H1 (cell line): ENCODE data around the gene ANXA4. TPM values are rescaled to one million over a fixed set of nuclear protein-coding genes. Genes with fewer than 3 reads are reported as not detected.

Source experiments
- CHD7 ChIP-seq: fragments of 300-600 bp; sonication (generic); IDR thresholded peaks from 2 replicates; pipeline ENCODE4 v1.7.1; 2012; ENCODE audit warnings: low read length, moderate library complexity, mild to moderate bottlenecking, inconsistent platforms; ENCODE audit not compliant: insufficient replicate concordance
- EP300 ChIP-seq, 2 experiments: IDR thresholded peaks; 1 replicate in 1 of 2; 2 replicates in 1 of 2; pipeline ENCODE4 v1.6.1; 2011 to 2012; ENCODE audit warnings: low read depth in 2 of 2, low read length in 2 of 2, mild to moderate bottlenecking in 2 of 2, borderline replicate concordance in 1 of 2, inconsistent platforms in 1 of 2, moderate library complexity in 1 of 2
- JUN ChIP-seq: IDR thresholded peaks from 2 replicates; pipeline ENCODE4 v1.6.1; 2011; ENCODE audit warnings: low read depth, mild to moderate bottlenecking, improper control_type of control experiment, low read length
- KDM4A ChIP-seq: IDR thresholded peaks from one replicate; pipeline ENCODE4 v1.7.1; 2012; ENCODE audit warnings: low read depth, mild to moderate bottlenecking, moderate library complexity, low read length, inconsistent platforms; ENCODE audit not compliant: severe bottlenecking
- POLR2A ChIP-seq, 2 experiments: IDR thresholded peaks; 1 replicate in 1 of 2; 2 replicates in 1 of 2; pipeline ENCODE4 v1.6.1; 2011; ENCODE audit warnings: low read depth in 2 of 2, low read length in 2 of 2, mild to moderate bottlenecking in 2 of 2; ENCODE audit errors: control extremely low read depth in 1 of 2
- RAD21 ChIP-seq, 2 experiments: IDR thresholded peaks in 1 of 2; conservative IDR thresholded peaks in 1 of 2; 2 replicates each; pipeline ENCODE4 v1.6.1; 2011; ENCODE audit warnings: low read depth in 2 of 2, low read length in 2 of 2, improper control_type of control experiment in 1 of 2, inconsistent platforms in 1 of 2, mild to moderate bottlenecking in 1 of 2, moderate library complexity in 1 of 2
- RFX5 ChIP-seq: IDR thresholded peaks from 2 replicates; pipeline ENCODE4 v1.6.1; 2011; ENCODE audit warnings: low read depth, low read length, improper control_type of control experiment, borderline replicate concordance
- RXRA ChIP-seq: IDR thresholded peaks from 2 replicates; pipeline ENCODE4 v1.6.1; 2011; ENCODE audit warnings: low read depth, mild to moderate bottlenecking, low read length, moderate library complexity; ENCODE audit not compliant: insufficient read depth
- SP2 ChIP-seq: IDR thresholded peaks from 2 replicates; pipeline ENCODE4 v1.6.1; 2012; ENCODE audit warnings: mild to moderate bottlenecking, low read length, inconsistent platforms
- USF2 ChIP-seq: IDR thresholded peaks from 2 replicates; pipeline ENCODE4 v1.6.1; 2011; ENCODE audit warnings: low read length, improper control_type of control experiment
- YY1 ChIP-seq: IDR thresholded peaks from 2 replicates; pipeline ENCODE4 v1.6.1; 2011; ENCODE audit warnings: low read depth, mild to moderate bottlenecking, low read length
- polyA plus RNA-seq, 7 experiments: library from polyadenylated mRNA; depleted of rRNA in 3 of 7; stranded (reverse) in 5 of 7; unstranded in 2 of 7; fragments of >200 nt in 5 of 7; fragments of 200-250 nt in 2 of 7; gene quantifications; 1 replicate in 5 of 7; 2 replicates in 1 of 7; 4 replicates in 1 of 7; pipeline versions ENCODE4 v1.2.1 to v1.2.3, GENCODE V29; 2011 to 2013; ENCODE audit warnings: missing spikeins in 2 of 7, mixed read lengths in 2 of 7
- total RNA-seq: library from RNA; stranded (reverse); fragmentation: NEBNext Ultra II Directional; extraction: Animal tissue kit (Norgen Biotek cat#: 25700); gene quantifications from 2 replicates; pipeline ENCODE4 v1.2.1, GENCODE V29; 2021

The ANXA4 gene
- total and polyA plus RNA-seq, 2 of the 8 experiments (the other 6 are each of a cell fraction or from before 2014, with no cell fraction given) = 9.4 to 17.6 TPM

GRCh38 chr2:69835666-69836065, 93.7 kb downstream of the ANXA4 start (continued):
- TF ChIP-seq CHD7 = no peak
- no peak for TF ChIP-seq JUN
- no peak for TF ChIP-seq RXRA
- TF ChIP-seq SP2 = no peak
- no peak for TF ChIP-seq KDM4A
- TF ChIP-seq POLR2A (IDR thresholded peaks at IDR 0.05; ENCODE audit: control extremely low read depth in 1 of 2, low read depth in 2 of 2, low read length in 2 of 2) = no peak
- TF ChIP-seq RFX5 = no peak
- no peak for TF ChIP-seq USF2
- TF ChIP-seq EP300 (IDR thresholded peaks at IDR 0.05; ENCODE audit: borderline replicate concordance in 1 of 2, low read depth in 2 of 2, low read length in 2 of 2) = no peak
- TF ChIP-seq RAD21 (IDR thresholded peaks at IDR 0.05 in 1 of 2, conservative IDR thresholded peaks at IDR 0.05 in 1 of 2; ENCODE audit: low read depth in 2 of 2, low read length in 2 of 2) = no peak
- no peak for TF ChIP-seq YY1
